ENCODE measurements around the gene ZNF25. TPM values are rescaled to one million over a fixed set of nuclear protein-coding genes. Genes with fewer than 3 reads are reported as not detected.
"Not testable (repeated sequence)": the region's sequence is repeated elsewhere in the genome, so short reads cannot be mapped to it uniquely, and the experiment has no call there.

The ZNF25 gene
- total RNA-seq, 1 donor from 2014 or later, result 2.9 TPM

GRCh38 chr10:37948210-37948609, 28.2 kb downstream of the ZNF25 start:
- TF ChIP-seq CTCF (IDR thresholded peaks at IDR 0.05; ENCODE audit: unreplicated experiment), result no peak
- Mint-ChIP-seq H3K4me1 (ENCODE audit: low read depth) (no peaks in the 10 kb centered on the region), H3K36me3 (ENCODE audit: insufficient read depth) (peaks cover 25% of the 10 kb centered on the region), H3K9me3 (ENCODE audit: low read depth) (peaks cover 57% of the 10 kb centered on the region), H3K27me3 (no peaks in the 10 kb centered on the region), H3K4me3 (ENCODE audit: low read depth) (no peak overlapping the region), H3K27ac (no peak overlapping the region)
- no peak for DNase-seq (ENCODE audit: low spot score, unreplicated experiment)

GRCh38 chr10:37947526-37947925, 28.9 kb downstream of the ZNF25 start:
- peaks cover 57% of the 10 kb centered on the region for H3K9me3 Mint-ChIP-seq (ENCODE audit: low read depth)
- no peak for DNase-seq (ENCODE audit: low spot score, unreplicated experiment)
- H3K4me3 Mint-ChIP-seq (ENCODE audit: low read depth), result no peak overlapping the region
- H3K27me3 Mint-ChIP-seq, result no peaks in the 10 kb centered on the region
- H3K27ac Mint-ChIP-seq, result no peak overlapping the region
- H3K36me3 Mint-ChIP-seq (ENCODE audit: insufficient read depth), result peaks cover 18% of the 10 kb centered on the region
- H3K4me1 Mint-ChIP-seq (ENCODE audit: low read depth), result no peaks in the 10 kb centered on the region
- TF ChIP-seq CTCF (IDR thresholded peaks at IDR 0.05; ENCODE audit: unreplicated experiment), result no peak

- peaks cover 65% of the 10 kb centered on the region for H3K9me3 Mint-ChIP-seq (ENCODE audit: low read depth)
- H3K27ac Mint-ChIP-seq, result no peak overlapping the region
- H3K36me3 Mint-ChIP-seq (ENCODE audit: insufficient read depth), result no peaks in the 10 kb centered on the region
- H3K4me3 Mint-ChIP-seq (ENCODE audit: low read depth), result no peak overlapping the region
- H3K27me3 Mint-ChIP-seq, result no peaks in the 10 kb centered on the region
- TF ChIP-seq CTCF (IDR thresholded peaks at IDR 0.05; ENCODE audit: unreplicated experiment), result no peak
- H3K4me1 Mint-ChIP-seq (ENCODE audit: low read depth), result no peaks in the 10 kb centered on the region
- no peak for DNase-seq (ENCODE audit: low spot score, unreplicated experiment)
Observed at GRCh38 chr10:37937864-37938263, 38.6 kb downstream of the ZNF25 start.

GRCh38 chr10:37934791-37935190, 41.7 kb downstream of the ZNF25 start:
- H3K27ac Mint-ChIP-seq, result no peak overlapping the region
- H3K9me3 Mint-ChIP-seq (ENCODE audit: low read depth), result peaks cover 60% of the 10 kb centered on the region
- no peaks in the 10 kb centered on the region for H3K4me1 Mint-ChIP-seq (ENCODE audit: low read depth)
- H3K36me3 Mint-ChIP-seq (ENCODE audit: insufficient read depth), result no peaks in the 10 kb centered on the region
- H3K27me3 Mint-ChIP-seq, result no peaks in the 10 kb centered on the region
- no peak overlapping the region for H3K4me3 Mint-ChIP-seq (ENCODE audit: low read depth)
- no peak for DNase-seq (ENCODE audit: low spot score, unreplicated experiment)
- no peak for TF ChIP-seq CTCF (IDR thresholded peaks at IDR 0.05; ENCODE audit: unreplicated experiment)

GRCh38 chr10:37930423-37930822, 46.0 kb downstream of the ZNF25 start:
- Mint-ChIP-seq H3K36me3 (ENCODE audit: insufficient read depth) (no peaks in the 10 kb centered on the region), H3K9me3 (ENCODE audit: low read depth) (peaks cover 44% of the 10 kb centered on the region), H3K4me3 (ENCODE audit: low read depth) (no peak overlapping the region), H3K27me3 (no peaks in the 10 kb centered on the region), H3K4me1 (ENCODE audit: low read depth) (no peaks in the 10 kb centered on the region), H3K27ac (no peak overlapping the region)
- DNase-seq (ENCODE audit: low spot score, unreplicated experiment), result no peak
- TF ChIP-seq CTCF (IDR thresholded peaks at IDR 0.05; ENCODE audit: unreplicated experiment), result no peak

GRCh38 chr10:37908165-37908564, 68.3 kb downstream of the ZNF25 start:
- DNase-seq (ENCODE audit: low spot score, unreplicated experiment); H3K27ac Mint-ChIP-seq; H3K36me3 Mint-ChIP-seq (ENCODE audit: insufficient read depth); H3K4me3 Mint-ChIP-seq (ENCODE audit: low read depth); H3K27me3 Mint-ChIP-seq; H3K4me1 Mint-ChIP-seq (ENCODE audit: low read depth): not testable (repeated sequence)
- peaks cover 44% of the 10 kb centered on the region for H3K9me3 Mint-ChIP-seq (ENCODE audit: low read depth)
